Body of pancreas (tissue), 4 donors: Measurements from ENCODE around the gene CNTF.

Experiments
- POLR2A ChIP-seq, 3 donors: fragments of 450-650 bp; IDR thresholded peaks; one replicate each; pipeline ENCODE4 v1.6.1; 2016; ENCODE audit warnings: antibody characterized with exemption in 3 of 3, mild to moderate bottlenecking in 2 of 3
- TF ChIP-seq, protein P1 (sequence below), 7 experiments: fragments of 450-650 bp in 4 of 7; fragments of 200-600 bp in 3 of 7; sonication (generic) in 3 of 7; IDR thresholded peaks; one replicate each; pipeline ENCODE4 v1.5.1; 2016 to 2019; ENCODE audit warnings: antibody characterized with exemption in 7 of 7

DNA sequence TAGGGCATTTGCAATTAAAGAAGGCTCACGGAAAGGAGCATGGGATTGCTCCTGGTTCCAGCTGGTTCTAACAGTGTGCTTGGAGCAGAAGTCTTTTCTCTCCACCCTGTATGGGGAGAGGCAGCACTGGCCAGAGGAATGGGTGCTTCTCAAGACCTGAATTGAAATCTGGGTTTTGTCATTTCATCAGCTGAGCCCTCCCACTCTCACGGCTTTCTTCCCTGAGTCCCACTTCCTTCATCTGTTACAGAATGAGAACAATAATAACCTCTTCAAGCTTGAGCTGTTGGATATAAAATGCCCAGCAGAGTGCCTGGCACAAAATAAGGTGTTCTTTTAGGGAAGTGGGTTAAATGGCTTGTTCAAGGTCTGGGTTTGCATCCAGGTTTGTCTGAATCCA, 17.2 kb downstream of the CNTF start:
- TF ChIP-seq POLR2A (IDR thresholded peaks at IDR 0.05): no peak
- TF ChIP-seq, protein P1, sequence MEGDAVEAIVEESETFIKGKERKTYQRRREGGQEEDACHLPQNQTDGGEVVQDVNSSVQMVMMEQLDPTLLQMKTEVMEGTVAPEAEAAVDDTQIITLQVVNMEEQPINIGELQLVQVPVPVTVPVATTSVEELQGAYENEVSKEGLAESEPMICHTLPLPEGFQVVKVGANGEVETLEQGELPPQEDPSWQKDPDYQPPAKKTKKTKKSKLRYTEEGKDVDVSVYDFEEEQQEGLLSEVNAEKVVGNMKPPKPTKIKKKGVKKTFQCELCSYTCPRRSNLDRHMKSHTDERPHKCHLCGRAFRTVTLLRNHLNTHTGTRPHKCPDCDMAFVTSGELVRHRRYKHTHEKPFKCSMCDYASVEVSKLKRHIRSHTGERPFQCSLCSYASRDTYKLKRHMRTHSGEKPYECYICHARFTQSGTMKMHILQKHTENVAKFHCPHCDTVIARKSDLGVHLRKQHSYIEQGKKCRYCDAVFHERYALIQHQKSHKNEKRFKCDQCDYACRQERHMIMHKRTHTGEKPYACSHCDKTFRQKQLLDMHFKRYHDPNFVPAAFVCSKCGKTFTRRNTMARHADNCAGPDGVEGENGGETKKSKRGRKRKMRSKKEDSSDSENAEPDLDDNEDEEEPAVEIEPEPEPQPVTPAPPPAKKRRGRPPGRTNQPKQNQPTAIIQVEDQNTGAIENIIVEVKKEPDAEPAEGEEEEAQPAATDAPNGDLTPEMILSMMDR (IDR thresholded peaks at IDR 0.05): no peak
